NCI-H1436 (cell line): ENCODE data around the gene DISC1.
"Not testable (repeated sequence)": the region's sequence is repeated elsewhere in the genome, so short reads cannot be mapped to it uniquely, and the experiment has no call there.

Source experiments
- DNase-seq: peaks from one replicate; lab custom pipeline; 2025; lab: John Stamatoyannopoulos, UW

Gene DISC1

DNA sequence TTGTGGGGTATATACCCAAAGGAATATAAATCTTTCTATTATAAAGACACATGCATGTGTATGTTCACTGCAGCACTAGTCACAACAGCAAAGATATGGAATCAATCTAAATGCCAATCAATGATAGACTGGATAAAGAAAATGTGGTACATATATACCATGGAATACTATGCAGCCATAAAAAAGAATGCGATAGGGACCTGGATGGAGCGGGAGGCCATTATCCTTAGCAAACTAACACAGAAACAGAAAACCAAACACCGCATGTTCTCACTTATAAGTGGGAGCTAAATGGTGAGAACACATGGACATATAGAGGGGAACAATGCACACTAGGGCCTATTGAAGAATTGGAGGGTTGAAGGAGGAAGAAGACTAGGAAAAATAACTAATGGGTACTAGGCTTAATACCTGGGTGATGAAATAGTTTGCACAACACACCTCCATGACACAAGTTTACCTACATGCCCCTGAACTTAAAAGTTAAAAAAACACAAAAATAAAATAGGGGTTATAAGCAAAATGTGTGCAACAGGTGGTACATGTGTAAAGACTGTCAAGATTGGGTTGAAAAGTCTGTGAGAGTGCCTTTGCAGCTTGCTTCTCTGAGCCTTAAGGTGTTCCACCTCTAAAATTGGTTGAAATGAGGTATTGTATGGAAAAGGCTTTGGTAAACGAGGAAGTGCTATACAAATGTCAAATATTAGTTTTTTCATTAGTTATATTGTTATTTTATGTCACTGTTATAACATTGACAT is 43.5 kb downstream of the DISC1 start:
- DNase-seq = not testable (repeated sequence)

DNA sequence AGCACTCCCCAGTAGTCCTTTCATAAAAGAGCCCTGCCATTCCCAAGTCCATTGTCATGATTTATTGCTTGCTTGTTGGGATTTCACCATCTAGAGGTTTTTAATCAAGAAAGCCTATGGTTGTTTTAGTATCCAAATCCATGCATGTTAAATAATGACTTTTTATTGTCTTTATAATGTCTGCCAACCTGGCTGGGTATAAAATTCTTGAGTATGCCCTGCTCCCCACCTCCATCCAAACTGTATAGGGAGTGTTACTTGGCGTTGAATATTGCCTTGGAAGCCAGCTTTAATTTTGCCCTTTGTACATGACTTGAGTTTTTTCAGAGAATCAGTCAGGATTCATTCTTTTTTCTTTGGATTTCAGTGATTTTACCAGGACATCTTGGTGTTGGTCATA is 44.2 kb downstream of the DISC1 start:
- DNase-seq = no peak

DNA sequence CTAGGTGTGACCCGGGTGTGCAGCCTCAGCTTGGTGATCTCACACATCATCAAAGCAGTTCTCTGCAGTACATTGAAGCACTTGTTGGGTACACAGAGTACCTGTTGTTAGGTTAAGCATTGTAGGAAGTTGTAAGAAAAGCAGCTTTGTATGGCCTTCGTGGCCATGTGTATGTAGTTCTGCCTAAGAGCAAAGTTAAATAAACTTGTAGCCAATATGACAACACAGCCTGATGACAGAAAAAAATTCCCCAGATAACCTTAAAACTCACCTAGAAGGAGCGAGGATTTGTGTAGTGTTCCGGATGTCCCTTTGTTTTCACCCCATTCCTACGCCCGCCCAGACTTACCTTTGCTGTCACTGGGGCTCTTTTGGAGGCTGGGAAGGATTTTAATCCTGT is 48.0 kb downstream of the DISC1 start:
- no peak for DNase-seq

DNA sequence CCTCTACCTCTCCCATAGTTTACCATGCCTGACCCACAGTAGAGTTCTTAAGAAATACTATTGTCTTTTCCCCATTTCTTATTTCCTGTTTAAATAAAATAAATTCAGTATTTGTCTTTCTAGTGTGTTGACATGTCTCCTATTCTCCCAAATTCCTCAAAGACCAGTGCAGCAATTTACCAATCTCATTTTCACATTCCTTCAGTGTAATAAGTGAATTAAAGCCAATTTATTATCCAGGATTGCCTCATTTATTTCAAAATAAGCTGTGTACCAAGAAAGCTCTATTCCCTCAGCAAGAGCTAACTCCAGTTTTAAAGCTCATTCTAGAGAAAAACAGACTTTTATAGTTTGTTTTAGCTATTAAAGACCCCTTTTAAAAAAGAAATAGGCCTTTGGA is 49.9 kb downstream of the DISC1 start:
- no peak for DNase-seq

DNA sequence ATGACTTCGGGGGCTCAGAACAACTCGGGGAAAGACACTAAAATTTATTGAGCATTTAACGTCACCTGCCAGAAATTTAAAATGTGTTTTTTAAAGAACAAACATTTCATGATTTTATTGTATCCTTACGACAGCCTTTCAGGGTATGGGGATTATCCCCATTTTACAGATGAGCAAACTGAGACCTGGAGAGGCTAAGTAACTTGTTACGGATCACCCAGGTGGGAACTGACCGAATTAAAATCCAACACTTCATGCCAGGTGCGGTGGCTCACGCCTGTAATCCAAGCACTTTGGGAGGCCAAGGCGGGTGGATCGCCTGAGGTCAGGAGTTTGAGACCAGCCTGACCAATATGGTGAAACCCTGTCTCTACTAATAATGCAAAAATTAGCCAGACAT is 50.9 kb downstream of the DISC1 start:
- no peak for DNase-seq

DNA sequence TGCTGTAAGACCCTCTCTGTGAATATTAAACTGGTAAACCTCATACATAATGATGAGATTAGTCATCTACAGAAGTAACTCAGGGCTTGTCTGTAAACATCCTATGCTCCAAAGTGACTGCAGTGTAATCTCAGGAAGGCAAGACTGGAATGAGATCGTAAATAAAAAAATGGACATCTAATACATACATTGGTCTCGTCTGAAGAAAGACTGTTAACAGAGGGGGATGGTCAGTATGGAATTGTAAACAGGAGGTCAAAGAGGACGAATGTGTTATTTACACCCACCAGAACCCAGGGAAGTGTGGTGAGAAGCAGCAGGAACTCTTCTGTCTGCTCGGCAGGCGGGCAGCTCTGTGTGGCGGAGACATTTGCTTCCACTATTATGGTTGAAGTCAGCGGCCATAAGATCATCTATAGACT is 51.4 kb downstream of the DISC1 start:
- DNase-seq = no peak

DNA sequence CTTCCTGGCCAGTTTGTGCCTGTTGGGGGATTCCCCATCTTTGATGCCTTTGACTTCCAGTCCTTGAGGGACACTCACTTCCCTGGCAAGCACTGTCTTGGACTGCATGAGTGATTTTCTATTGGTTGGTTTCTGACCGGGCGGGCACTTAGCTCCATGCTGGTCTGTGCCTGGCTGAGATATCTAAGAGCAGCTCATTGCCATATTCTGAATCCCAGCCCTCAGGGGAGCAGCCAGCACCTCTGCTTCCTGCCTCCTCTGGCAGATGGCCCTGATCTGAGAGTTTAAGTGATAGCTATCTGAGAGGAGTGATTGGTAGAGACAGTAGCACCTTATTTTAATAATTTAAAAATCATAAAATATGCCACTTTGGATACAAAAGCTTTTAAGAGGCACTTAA is 52.5 kb downstream of the DISC1 start:
- peak; percentile 64 for DNase-seq

DNA sequence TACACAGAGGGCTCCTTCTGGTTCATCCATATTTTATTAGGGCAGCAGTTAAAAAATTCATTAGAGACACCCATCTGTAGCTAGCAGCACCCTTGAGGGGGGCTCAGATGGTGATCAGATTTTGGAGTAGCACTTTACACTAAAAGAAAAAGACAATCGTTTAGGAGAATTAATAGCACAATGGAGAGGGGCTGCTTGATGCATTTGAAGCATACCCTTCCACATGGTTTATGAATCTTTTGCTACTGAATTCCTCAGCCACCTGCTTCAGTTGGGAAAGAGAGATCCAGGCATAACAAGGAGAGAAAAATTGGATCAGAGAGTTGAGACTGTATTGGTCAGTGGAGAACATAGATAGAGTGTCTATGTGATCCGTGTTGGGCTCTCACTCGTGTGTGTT is 54.4 kb downstream of the DISC1 start:
- DNase-seq = no peak

DNA sequence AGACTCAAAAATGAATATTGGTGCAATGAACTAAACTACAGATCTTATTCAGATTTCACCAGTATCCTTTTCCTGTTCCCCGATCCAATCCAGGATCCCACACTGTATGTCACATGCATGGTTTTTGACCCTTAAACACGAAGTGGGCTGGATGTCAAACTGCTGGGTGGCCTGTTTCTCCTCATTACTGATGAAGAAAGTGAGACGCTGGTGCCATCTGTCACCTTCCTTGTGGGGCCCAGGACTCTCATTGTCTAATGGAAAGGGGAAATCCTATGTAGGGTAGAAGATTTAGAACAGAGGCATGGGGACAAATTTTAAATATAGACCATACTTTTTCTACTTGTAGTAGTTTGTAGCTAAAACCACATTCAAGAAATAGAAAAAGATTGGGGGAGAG is 56.2 kb downstream of the DISC1 start:
- DNase-seq = no peak

DNA sequence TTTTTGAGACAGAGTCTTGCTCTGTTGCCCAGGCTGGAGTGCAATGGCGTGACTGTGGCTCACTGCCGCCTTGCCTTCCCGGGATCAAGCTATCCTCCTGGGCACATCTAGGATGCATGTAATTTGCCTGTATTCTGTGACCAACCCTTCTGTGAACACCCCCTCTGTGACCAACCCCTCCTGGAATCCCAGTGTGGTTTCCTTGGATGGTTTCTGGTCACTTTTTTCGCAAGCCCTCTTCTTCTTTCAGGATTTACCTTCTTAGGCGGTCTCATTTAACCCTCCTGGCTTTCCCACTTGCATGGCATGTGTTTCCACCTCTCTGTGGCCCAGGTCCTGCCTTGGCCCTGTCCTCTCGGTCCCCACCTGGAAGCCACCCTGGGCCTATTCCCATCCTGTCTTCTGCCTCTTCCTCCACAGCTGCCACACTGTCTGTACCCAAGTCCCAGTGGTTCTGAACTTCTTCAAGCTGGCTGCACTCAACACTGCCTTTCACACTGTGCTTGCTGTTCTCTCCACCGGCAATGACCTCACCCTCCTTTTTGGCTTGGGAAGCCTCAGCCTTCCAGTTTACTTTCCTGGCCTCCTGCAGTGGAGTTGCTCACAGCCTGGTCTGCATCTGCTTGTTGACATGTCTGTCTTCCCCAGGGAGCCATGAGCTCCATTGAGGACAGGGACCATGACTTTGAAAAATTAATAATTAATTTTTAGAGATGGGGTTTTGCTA is 57.0 kb downstream of the DISC1 start:
- peak; percentile 55 for DNase-seq

DNA sequence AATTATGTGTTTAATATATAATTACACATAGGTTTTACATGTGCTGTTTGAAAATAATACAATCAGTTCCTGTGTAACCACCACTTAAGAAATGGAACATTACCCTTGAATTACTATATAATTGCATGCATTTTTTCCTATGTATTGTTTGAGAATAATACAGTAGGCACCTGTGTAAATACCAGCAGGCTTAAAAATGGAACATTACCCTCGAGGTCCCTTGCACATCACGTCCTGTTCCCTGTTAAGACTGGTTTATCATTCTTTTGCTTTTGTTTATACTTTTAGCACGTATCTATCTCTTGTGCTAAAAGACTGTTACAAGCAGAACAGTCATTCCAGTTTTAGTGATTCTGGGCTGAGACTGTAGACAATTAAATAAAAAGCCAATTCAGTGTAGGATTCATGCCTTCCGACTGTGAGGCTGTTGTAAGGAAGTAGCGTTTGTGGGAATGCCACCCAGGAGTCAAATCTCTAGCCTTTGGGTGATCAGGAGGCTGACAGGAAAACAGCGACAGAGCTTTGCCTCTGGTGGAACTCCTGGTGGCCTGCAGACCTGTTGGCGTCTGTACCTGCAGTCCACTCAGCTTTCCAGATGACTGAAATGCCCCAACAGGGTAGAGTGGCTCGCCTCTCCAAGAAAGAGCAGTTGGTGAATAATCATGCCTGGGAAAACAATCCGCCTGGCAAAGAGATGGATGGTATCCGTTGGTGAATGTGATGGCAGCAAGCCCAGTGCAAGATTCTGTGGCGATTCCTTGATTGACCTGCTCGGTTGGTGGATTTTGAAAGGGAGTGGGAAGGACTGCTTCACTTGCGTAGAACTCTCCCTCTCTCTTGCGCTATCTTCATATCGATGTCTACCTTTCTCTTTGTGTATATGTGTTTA is 58.0 kb downstream of the DISC1 start:
- DNase-seq = peak; percentile 94

DNA sequence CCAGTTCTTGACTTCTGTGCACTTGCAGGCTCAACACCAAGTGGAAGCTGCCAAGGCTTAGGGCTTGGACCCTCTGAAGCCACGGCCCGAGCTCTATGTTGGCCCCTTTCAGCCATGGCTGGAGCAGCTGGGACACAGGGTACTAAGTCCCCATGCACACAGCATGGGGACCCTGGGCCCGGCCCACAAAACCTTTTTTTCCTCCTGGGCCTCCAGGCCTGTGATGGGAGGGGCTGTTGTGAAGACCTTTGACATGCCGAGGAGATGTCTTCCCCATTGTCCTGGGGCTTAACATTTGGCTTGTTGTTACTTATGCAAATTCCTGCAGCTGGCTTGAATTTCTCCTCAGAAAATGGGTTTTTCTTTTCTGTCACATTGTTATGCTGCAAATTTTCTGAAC is 59.8 kb downstream of the DISC1 start:
- no peak for DNase-seq

DNA sequence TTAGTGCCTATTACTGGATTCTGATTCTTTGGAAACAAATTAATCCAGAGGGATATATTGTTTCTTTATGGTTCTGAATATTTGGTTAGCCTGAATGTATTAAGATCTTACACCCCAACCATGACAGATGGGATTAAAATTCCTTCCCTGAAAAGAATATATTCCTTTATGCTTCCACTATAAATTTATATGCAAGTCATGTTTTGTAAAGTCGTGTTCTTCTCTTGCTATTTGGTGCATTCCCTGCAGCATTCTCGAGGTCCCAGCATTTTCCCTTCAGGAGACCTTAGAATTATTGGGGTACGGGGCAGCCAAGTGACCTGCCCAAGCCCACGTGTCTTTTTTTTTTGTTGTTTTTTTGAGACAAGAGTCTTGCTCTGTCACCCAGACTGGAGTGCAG is 62.4 kb downstream of the DISC1 start:
- no peak for DNase-seq

DNA sequence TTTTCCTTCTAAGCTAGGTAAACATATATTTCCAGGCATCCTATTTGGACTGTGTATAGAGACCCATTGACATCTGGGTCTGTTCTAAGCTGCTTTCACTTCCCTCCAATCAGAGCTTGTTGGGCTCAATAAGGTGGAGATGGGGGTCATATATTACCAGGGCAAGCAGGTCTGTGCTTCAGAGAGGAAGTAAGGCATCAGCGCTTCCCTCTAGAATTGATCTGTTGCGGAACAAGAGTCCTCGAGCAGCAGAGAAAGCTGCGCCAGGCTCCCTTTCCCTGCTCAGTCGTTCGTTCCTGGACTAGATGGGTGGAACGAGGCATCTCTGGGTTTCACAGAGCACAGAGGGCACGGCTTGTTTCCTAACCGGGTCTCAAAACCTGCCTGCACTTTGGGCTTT is 63.5 kb downstream of the DISC1 start:
- DNase-seq = no peak

DNA sequence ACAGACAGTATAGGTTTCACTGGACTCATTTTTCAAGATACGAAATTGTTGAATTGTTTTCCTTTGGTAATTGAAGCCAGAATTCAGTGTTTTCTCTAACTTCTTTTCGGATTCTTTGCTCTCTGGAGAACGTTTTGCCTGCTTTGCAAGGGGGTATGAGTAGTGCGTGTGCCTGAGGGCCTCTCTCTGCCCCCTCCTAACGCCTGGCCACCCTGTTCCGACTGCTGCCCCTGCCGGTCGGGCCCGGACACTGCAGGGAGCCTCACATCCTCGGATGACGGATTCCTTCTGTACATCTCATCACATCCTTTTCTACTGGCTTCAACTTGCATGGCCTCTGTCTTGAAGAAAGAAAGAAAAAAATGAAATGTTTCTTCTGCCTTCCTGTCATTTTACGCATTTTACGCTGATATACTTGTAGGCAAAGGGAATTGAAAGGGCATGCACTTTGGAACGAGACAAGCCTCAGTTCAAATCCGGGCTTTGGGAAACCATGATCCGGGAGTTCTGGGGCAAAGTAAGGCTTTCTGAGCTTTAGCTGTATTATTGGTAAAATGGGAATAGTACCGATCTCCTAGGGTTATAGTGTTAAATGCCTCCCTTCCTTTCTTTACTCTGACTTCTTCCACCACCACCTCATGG is 65.1 kb downstream of the DISC1 start:
- no peak for DNase-seq

DNA sequence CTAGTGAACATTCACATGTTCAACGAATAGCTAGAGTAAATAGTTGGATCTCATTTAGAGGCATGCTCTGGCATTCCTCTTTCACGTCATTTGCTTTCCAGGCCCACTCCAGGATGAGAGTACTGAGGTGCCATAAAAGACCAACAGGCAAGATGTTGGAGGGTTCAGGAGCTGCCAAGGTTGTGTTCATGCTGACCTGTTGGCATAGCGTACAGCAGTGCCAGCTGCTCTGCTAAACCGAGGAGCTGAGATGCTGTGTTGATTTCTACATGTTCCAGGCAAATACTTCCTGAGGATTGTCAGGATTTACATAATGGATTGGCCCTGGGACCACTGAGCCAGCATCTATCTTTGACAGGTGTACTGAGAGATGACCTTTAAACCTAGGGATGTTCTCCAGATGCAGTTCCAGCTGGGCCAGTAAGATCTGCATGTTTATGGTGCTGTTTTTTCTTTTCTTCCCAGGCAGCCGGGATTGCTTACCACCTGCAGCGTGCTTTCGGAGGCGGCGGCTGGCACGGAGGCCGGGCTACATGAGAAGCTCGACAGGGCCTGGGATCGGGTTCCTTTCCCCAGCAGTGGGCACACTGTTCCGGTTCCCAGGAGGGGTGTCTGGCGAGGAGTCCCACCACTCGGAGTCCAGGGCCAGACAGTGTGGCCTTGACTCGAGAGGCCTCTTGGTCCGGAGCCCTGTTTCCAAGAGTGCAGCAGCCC is 66.9 kb downstream of the DISC1 start:
- DNase-seq = no peak

DNA sequence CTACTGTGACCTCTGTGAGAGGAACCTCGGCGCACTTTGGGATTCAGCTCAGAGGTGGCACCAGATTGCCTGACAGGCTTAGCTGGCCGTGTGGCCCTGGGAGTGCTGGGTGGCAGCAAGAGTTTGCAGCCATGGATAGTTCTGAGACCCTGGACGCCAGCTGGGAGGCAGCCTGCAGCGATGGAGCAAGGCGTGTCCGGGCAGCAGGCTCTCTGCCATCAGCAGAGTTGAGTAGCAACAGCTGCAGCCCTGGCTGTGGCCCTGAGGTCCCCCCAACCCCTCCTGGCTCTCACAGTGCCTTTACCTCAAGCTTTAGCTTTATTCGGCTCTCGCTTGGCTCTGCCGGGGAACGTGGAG is 67.5 kb downstream of the DISC1 start:
- no peak for DNase-seq

DNA sequence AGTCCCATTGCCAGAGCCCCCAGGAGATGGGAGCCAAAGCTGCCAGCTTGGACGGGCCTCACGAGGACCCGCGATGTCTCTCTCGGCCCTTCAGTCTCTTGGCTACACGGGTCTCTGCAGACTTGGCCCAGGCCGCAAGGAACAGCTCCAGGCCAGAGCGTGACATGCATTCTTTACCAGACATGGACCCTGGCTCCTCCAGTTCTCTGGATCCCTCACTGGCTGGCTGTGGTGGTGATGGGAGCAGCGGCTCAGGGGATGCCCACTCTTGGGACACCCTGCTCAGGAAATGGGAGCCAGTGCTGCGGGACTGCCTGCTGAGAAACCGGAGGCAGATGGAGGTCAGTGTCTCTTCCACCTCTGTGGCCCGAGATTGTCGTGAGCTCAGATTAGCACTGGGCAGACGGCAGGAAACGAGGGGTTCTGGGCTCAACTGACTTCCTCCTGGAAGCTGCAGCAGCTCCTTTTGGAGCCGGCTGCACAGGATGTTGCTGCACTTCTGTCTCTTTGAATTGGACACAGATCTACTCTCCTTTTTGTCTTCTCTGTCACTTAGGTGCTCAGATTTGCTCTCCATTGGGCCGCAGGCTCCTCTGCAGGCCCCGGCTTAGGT is 68.0 kb downstream of the DISC1 start:
- no peak for DNase-seq

DNA sequence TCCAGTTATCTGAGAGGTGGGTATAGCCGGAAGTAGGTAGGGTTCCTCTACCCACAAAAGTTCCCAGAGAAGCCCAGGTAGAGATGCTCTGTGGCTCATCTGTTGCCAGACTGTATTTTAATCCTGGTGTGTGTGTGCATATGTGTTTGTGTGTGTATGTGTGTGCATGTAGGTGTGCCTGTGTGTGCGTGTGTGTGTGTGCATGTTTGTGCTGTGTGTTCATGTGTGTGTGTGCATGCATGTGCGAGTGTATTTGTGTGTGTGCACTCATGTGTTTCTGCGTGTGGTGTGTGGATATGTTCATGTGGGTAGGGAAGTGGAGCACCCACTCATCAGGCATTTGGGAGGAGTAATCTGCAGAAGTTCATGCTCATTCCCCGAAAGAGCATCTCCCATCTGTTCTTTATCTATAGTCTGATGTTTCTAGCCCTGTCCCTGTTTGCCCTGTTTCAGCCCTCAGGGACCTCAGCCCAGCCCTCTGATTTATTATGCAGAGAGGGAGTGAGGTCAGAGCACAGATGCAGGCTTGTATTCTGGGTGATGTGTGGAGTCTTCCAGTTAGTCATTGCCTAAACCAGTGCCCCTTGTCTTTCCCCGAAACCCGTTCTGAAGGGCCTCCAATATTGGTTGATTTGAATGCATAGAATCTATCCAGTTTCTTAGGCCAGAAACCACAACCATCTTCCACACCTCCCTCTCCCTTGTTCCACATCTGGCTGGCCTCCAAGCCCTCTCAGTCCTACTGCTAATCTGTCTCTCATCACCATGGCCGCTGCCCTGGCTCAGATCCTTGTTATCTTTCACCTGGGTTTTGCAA is 69.1 kb downstream of the DISC1 start:
- no peak for DNase-seq

DNA sequence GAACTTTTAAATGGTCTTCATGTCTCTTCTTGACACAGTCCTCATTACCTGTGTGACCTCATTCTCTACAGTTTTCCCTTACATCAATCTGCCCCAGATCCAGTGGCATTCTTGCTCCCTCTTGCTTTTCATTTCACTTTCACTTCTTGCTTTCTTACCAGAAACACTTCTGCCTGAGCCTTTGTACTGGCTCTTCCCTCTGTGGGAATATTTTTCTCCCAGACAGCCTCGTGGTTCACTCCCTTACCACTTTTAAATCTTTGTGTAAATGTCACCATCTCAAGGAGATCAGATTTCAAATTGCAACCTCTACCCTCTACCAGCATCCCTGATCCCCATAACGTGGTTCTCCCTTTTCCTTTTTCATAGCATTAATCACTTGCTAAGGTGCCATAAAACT is 73.2 kb downstream of the DISC1 start:
- no peak for DNase-seq
